HCT116 (cell line): ENCODE data around the gene LCN6.
"Not testable (repeated sequence)": the region's sequence is repeated elsewhere in the genome, so short reads cannot be mapped to it uniquely, and the experiment has no call there.

Source experiments
- CTCF ChIP-seq, 3 experiments: fragments of 200-600 bp in 1 of 3; sonication (generic) in 1 of 3; IDR thresholded peaks in 2 of 3; conservative IDR thresholded peaks in 1 of 3; 2 replicates each; pipeline ENCODE4 v1.5.1; 2012 to 2017; ENCODE audit warnings: low read depth in 2 of 3, low read length in 2 of 3, antibody characterized with exemption in 1 of 3, borderline replicate concordance in 1 of 3, control low read depth in 1 of 3, mild to moderate bottlenecking in 1 of 3, mixed read lengths in 1 of 3, mixed run types in 1 of 3, moderate library complexity in 1 of 3; ENCODE audit not compliant: insufficient read depth in 1 of 3
- EGR1 ChIP-seq: IDR thresholded peaks from 2 replicates; pipeline ENCODE4 v1.6.1; 2012; ENCODE audit warnings: low read depth
- EZH2 ChIP-seq: fragments of 200-600 bp; sonication (generic); IDR thresholded peaks from 2 replicates; pipeline ENCODE4 v1.6.1; 2017; ENCODE audit warnings: antibody characterized with exemption, mixed run types
- EZH2phosphoT487 ChIP-seq: fragments of 200-600 bp; IDR thresholded peaks from 2 replicates; pipeline ENCODE4 v1.6.1; 2018; ENCODE audit warnings: antibody characterized with exemption, borderline replicate concordance
- JUND ChIP-seq: IDR thresholded peaks from 2 replicates; pipeline ENCODE4 v1.6.1; 2012
- POLR2A ChIP-seq: IDR thresholded peaks from 2 replicates; pipeline ENCODE4 v1.7.0; 2011; ENCODE audit warnings: borderline replicate concordance; ENCODE audit not compliant: insufficient read depth, insufficient read length; ENCODE audit errors: extremely low read depth
- POLR2AphosphoS5 ChIP-seq: IDR thresholded peaks from 2 replicates; pipeline ENCODE4 v1.6.1; 2011; ENCODE audit warnings: mild to moderate bottlenecking, low read depth, low read length, moderate library complexity
- RAD21 ChIP-seq: IDR thresholded peaks from 2 replicates; pipeline ENCODE4 v1.6.1; 2012; ENCODE audit warnings: low read depth, mild to moderate bottlenecking
- SP1 ChIP-seq: IDR thresholded peaks from 2 replicates; pipeline ENCODE4 v1.6.1; 2012; ENCODE audit warnings: low read depth
- SRF ChIP-seq: IDR thresholded peaks from 2 replicates; pipeline ENCODE4 v1.6.1; 2012; ENCODE audit warnings: low read depth
- TCF7L2 ChIP-seq: IDR thresholded peaks from 2 replicates; pipeline ENCODE4 v1.7.0; 2011; ENCODE audit warnings: borderline replicate concordance, inconsistent platforms; ENCODE audit not compliant: insufficient read depth, insufficient read length; ENCODE audit errors: extremely low read depth
- ZFX ChIP-seq: fragments of 450-650 bp; IDR thresholded peaks from 2 replicates; pipeline ENCODE4 v1.6.1; 2017
- ZNF274 ChIP-seq: fragments of 200-500 bp; sonication (Bioruptor generic); IDR thresholded peaks from 2 replicates; pipeline ENCODE4 v1.6.1; 2014; ENCODE audit warnings: mild to moderate bottlenecking, low read depth, low read length, inconsistent platforms

GRCh38 chr9:136785565-136786355 lies 37.4 kb upstream of the LCN6 start:
- TF ChIP-seq POLR2A; EZH2; EZH2phosphoT487; CTCF (IDR thresholded peaks at IDR 0.05 in 2 of 3, conservative IDR thresholded peaks at IDR 0.05 in 1 of 3; ENCODE audit: borderline replicate concordance in 1 of 3, insufficient read depth in 1 of 3, low read depth in 2 of 3, low read length in 2 of 3); SP1; JUND; POLR2AphosphoS5; ZFX; TCF7L2; EGR1; SRF; ZNF274; RAD21: not testable (repeated sequence)
